ENCODE measurements around the gene CDC42BPG. TPM values are rescaled to one million over a fixed set of nuclear protein-coding genes. Genes with fewer than 3 reads are reported as not detected.
A peak's percentile ranks its signal among the peaks of the same experiment; 100 is the strongest.

CDC42BPG gene
- total RNA-seq, 2 donors from 2014 or later: 0.61 to 0.76 TPM

GRCh38 chr11:64809781-64810241 lies 34.6 kb downstream of the CDC42BPG start:
- Mint-ChIP-seq H3K36me3 (peaks cover 5 to 6% of the 10 kb centered on the region in 2 donors), H3K27ac (peak overlapping the region in 1 of 2 donors; percentile 86), H3K9me3 (no peaks in the 10 kb centered on the region)
- peak in 1 of 2 donors; percentile 23 for DNase-seq (ENCODE audit: low spot score in 2 of 2)
- peak; percentile 34 to 38 for ATAC-seq

GRCh38 chr11:64805481-64805880 lies 39.0 kb downstream of the CDC42BPG start:
- DNase-seq (ENCODE audit: low spot score in 2 of 2): no peak
- Mint-ChIP-seq H3K9me3 (no peaks in the 10 kb centered on the region), H3K27ac (no peak overlapping the region), H3K36me3 (peaks cover 5 to 6% of the 10 kb centered on the region in 2 donors)
- no peak for ATAC-seq

- no peak overlapping the region for H3K27ac Mint-ChIP-seq
- ATAC-seq: no peak
- no peaks in the 10 kb centered on the region for H3K9me3 Mint-ChIP-seq
- peaks cover 4 to 7% of the 10 kb centered on the region in 2 donors for H3K36me3 Mint-ChIP-seq
- no peak for DNase-seq (ENCODE audit: low spot score in 2 of 2)
Measured at GRCh38 chr11:64804346-64805210, 39.9 kb downstream of the CDC42BPG start.

- H3K9me3 Mint-ChIP-seq: no peaks in the 10 kb centered on the region
- ATAC-seq: no peak
- H3K27ac Mint-ChIP-seq: peak overlapping the region; percentile 80 to 97
- H3K36me3 Mint-ChIP-seq: peaks cover 0 to 12% of the 10 kb centered on the region in 2 donors
- no peak for DNase-seq (ENCODE audit: low spot score in 2 of 2)
Measured at GRCh38 chr11:64803846-64804345, 40.6 kb downstream of the CDC42BPG start.

- peak within 1 kb of the TSS; percentile 80 to 97 for H3K27ac Mint-ChIP-seq
- no peaks in the 10 kb centered on the region for H3K9me3 Mint-ChIP-seq
- peaks cover 0 to 14% of the 10 kb centered on the region in 2 donors for H3K36me3 Mint-ChIP-seq
- peak; percentile 89 to 92 for ATAC-seq
- peak; percentile 89 to 92 for DNase-seq (ENCODE audit: low spot score in 2 of 2)
Measured at GRCh38 chr11:64803158-64803845, 41.2 kb downstream of the CDC42BPG start, which contains the start of gene MAP4K2. Gene MAP4K2, minus strand, starts transcription at chr11:64803214. Its CDS starts 65 bp downstream, at chr11:64803149.

- peak in 1 of 2 donors; percentile 36 for DNase-seq (ENCODE audit: low spot score in 2 of 2)
- peak in 1 of 2 donors; percentile 48 for ATAC-seq
- Mint-ChIP-seq H3K27ac (peak overlapping the region in 1 of 2 donors; percentile 79), H3K9me3 (no peaks in the 10 kb centered on the region), H3K36me3 (peaks cover 0 to 10% of the 10 kb centered on the region in 2 donors)
Measured at GRCh38 chr11:64802370-64803157, 41.9 kb downstream of the CDC42BPG start.

GRCh38 chr11:64801561-64802369 lies 42.7 kb downstream of the CDC42BPG start:
- DNase-seq (ENCODE audit: low spot score in 2 of 2): no peak
- peaks cover 0 to 10% of the 10 kb centered on the region in 2 donors for H3K36me3 Mint-ChIP-seq
- H3K9me3 Mint-ChIP-seq: no peaks in the 10 kb centered on the region
- no peak for ATAC-seq
- peak overlapping the region; percentile 79 to 86 for H3K27ac Mint-ChIP-seq

GRCh38 chr11:64801158-64801464 lies 43.3 kb downstream of the CDC42BPG start:
- ATAC-seq (no peak), DNase-seq (ENCODE audit: low spot score in 2 of 2) (no peak)
- H3K9me3 Mint-ChIP-seq: no peaks in the 10 kb centered on the region
- peak overlapping the region in 1 of 2 donors; percentile 79 for H3K27ac Mint-ChIP-seq
- peaks cover 0 to 10% of the 10 kb centered on the region in 2 donors for H3K36me3 Mint-ChIP-seq

- peak overlapping the region in 1 of 2 donors; percentile 79 for H3K27ac Mint-ChIP-seq
- no peak for DNase-seq (ENCODE audit: low spot score in 2 of 2)
- no peak for ATAC-seq
- H3K9me3 Mint-ChIP-seq: no peaks in the 10 kb centered on the region
- peaks cover 0 to 10% of the 10 kb centered on the region in 2 donors for H3K36me3 Mint-ChIP-seq
Measured at GRCh38 chr11:64800303-64801157, 43.9 kb downstream of the CDC42BPG start.

GRCh38 chr11:64799623-64800302 lies 44.7 kb downstream of the CDC42BPG start:
- no peak for ATAC-seq
- DNase-seq (ENCODE audit: low spot score in 2 of 2): no peak
- H3K36me3 Mint-ChIP-seq: peaks cover 0 to 10% of the 10 kb centered on the region in 2 donors
- no peaks in the 10 kb centered on the region for H3K9me3 Mint-ChIP-seq
- no peak overlapping the region for H3K27ac Mint-ChIP-seq

GRCh38 chr11:64799256-64799622 lies 45.2 kb downstream of the CDC42BPG start:
- DNase-seq (ENCODE audit: low spot score in 2 of 2) (no peak), ATAC-seq (no peak)
- H3K36me3 Mint-ChIP-seq: peaks cover 0 to 10% of the 10 kb centered on the region in 2 donors
- H3K9me3 Mint-ChIP-seq: no peaks in the 10 kb centered on the region
- H3K27ac Mint-ChIP-seq: peak overlapping the region in 1 of 2 donors; percentile 59

GRCh38 chr11:64796757-64797541 lies 47.5 kb downstream of the CDC42BPG start:
- Mint-ChIP-seq H3K36me3 (peaks cover 0 to 10% of the 10 kb centered on the region in 2 donors), H3K9me3 (no peaks in the 10 kb centered on the region), H3K27ac (no peak overlapping the region)
- DNase-seq (ENCODE audit: low spot score in 2 of 2) (no peak), ATAC-seq (no peak)

GRCh38 chr11:64796047-64796756 lies 48.3 kb downstream of the CDC42BPG start:
- no peak for ATAC-seq
- Mint-ChIP-seq H3K9me3 (no peaks in the 10 kb centered on the region), H3K27ac (peak overlapping the region; percentile 14 to 76), H3K36me3 (peaks cover 0 to 10% of the 10 kb centered on the region in 2 donors)
- no peak for DNase-seq (ENCODE audit: low spot score in 2 of 2)

All from activated naive CD4-positive, alpha-beta T cell treated with anti-CD3 and anti-CD28 coated beads, Interleukin-2, amount 50 U/mL, for 72 hours (primary cell).